HG03025 (cell line): ENCODE results near the gene IFIT2.
"Not testable (repeated sequence)": the region's sequence is repeated elsewhere in the genome, so short reads cannot be mapped to it uniquely, and the experiment has no call there.

Source experiments
- ATAC-seq: cut with Tn5 transposase; IDR thresholded peaks from one replicate; pipeline ENCODE4 v1.9.1; 2021; ENCODE audit warnings: mild to moderate bottlenecking, moderate library complexity; ENCODE audit not compliant: unreplicated experiment, low FRiP score

IFIT2 gene

DNA sequence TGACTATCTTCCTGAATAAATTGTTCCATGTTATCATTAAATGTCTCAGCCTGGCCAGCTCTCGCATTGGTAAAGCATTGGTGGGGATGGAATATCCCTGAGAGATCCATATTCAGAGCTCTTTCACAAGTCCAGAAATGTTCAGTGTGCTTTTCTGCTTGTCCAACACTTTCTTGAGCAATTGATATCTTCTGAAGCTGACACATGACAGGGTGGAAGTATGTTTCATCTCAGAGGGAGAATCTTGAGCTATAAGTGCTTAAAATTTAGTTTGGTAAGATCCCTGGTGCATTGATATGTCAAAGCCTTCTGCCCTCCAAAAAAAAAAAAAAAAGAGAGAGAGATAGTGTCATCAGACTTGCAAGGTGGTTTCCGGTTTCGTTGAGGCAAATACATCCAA is 33.4 kb downstream of the IFIT2 start:
- no peak for ATAC-seq

DNA sequence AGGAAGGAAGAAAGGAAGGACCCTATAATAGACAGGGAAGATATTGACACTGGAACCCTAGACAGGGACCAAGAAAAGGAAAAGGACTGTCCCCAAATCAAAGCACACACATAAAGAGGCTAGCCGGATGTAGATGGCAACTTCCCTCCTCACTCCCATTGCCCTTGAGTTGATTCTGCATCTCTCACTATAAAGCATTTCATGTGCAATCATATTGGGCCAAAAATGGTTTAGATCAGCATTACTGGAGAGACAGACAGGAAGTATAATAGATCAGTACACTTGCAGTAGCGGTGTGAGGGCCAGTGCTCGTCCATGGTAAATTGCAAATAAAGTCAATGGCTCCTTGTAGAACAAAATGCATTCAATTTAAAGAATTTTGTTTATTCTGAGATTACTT is 34.4 kb downstream of the IFIT2 start:
- no peak for ATAC-seq

GRCh38 chr10:89337484-89337883 is 35.6 kb downstream of the IFIT2 start:
- ATAC-seq = no peak

DNA sequence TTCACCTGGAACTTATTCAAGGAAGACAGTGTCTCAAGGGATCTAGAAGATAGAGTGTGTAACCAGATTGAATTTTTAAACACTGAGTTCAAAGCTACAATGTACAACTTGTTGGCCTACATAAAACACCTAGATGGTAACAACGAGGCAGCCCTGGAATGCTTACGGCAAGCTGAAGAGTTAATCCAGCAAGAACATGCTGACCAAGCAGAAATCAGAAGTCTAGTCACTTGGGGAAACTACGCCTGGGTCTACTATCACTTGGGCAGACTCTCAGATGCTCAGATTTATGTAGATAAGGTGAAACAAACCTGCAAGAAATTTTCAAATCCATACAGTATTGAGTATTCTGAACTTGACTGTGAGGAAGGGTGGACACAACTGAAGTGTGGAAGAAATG is 36.9 kb downstream of the IFIT2 start:
- no peak for ATAC-seq

DNA sequence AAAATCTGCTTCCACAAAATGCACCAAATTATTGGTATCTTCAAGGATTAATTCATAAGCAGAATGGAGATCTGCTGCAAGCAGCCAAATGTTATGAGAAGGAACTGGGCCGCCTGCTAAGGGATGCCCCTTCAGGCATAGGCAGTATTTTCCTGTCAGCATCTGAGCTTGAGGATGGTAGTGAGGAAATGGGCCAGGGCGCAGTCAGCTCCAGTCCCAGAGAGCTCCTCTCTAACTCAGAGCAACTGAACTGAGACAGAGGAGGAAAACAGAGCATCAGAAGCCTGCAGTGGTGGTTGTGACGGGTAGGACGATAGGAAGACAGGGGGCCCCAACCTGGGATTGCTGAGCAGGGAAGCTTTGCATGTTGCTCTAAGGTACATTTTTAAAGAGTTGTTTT is 38.0 kb downstream of the IFIT2 start:
- ATAC-seq = no peak

GRCh38 chr10:89341649-89342048 is 39.8 kb downstream of the IFIT2 start:
- no peak for ATAC-seq

DNA sequence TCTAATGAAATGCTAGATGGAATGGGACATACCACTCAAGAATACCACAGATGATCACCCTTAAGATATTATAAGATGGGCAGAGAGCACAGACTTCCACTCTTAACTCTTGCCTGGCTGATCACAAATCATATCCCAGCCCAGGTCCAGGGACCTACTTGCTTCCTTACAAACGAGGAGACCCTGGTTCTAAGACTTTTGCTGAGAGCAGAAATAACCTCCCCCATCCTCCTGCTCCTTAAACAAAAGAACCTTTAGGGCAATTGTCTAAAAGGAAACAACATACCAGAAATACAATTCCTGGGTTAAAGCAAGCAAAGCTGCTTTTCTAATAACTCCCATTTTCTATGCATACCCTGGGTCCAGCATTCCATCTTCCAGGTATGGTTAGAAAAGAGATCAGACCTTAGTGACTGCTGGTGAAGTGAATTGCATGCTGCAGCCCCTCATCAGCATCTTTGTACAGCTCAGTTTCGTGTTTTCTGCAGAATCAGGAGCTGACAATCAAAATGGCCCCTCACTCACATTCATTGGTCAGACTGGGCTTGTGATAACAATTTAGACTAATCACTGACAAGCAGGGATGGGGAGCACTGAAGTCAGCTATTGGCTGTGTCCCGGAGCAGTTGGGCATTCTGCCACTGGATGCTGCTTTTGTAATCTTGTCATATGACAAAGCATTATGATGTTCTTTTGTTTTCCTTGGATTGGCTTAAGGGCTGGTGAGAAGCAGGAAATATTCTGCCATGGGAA is 40.5 kb downstream of the IFIT2 start:
- ATAC-seq = no peak

- ATAC-seq = no peak
Observed at GRCh38 chr10:89343089-89343767, 41.4 kb downstream of the IFIT2 start.

DNA sequence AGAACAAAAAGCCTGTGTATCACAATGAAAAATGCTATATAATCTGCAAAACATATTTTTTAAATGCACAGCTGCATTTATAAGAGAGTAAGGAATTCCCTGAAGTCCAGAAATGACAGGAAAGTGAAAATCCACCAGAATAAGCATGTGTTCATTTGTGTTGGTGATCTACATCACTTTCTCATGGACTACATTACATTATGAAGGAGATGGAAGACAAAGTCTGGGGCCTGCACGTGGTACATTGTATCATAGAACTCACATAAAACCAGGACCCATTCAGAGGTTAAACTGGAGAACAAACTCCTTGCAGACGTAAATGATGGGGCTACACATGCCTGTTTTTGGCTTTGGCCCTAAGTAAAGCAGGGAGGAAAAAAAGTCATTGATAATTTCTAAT is 42.3 kb downstream of the IFIT2 start:
- no peak for ATAC-seq

- ATAC-seq = no peak
Observed at GRCh38 chr10:89345367-89346000, 43.6 kb downstream of the IFIT2 start.

DNA sequence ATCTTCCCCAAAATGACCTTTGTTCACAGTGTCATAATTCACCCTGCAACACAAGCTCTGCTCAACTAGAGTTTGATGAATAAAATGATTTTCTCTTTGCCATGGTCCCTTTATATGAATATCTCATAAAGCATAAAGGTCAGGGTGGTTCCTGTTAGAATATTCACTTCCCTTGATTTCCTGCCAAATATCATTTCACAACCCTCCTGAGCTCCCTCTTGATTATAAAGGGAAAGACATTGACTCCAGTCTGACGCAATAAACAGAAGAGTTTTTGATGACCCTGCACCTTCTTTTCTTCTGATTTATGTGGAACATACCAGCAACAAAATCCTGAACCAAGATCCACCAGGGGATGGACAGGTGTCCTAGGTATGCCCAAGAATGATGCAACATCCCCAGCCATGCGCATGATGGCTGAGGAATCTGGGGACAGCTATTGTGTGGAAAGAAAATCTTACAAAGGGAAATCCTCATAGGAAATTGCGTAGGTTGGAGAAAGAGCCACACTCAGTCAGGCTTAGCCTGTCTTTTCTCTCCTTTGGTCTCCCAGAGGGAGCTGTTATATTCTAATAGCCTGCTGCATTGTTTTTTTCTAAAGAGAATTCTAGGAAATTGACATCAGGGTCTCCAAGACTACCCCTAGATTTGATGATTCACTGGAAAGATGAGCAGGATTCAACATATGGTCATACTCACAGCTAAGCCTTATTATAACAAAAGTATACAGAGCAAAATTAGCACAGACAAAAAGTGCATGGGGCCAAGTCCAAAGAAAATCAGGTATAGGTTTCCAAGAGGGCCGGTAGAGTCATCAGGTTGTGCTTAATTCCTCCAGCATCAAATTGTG is 44.8 kb downstream of the IFIT2 start:
- ATAC-seq = no peak

DNA sequence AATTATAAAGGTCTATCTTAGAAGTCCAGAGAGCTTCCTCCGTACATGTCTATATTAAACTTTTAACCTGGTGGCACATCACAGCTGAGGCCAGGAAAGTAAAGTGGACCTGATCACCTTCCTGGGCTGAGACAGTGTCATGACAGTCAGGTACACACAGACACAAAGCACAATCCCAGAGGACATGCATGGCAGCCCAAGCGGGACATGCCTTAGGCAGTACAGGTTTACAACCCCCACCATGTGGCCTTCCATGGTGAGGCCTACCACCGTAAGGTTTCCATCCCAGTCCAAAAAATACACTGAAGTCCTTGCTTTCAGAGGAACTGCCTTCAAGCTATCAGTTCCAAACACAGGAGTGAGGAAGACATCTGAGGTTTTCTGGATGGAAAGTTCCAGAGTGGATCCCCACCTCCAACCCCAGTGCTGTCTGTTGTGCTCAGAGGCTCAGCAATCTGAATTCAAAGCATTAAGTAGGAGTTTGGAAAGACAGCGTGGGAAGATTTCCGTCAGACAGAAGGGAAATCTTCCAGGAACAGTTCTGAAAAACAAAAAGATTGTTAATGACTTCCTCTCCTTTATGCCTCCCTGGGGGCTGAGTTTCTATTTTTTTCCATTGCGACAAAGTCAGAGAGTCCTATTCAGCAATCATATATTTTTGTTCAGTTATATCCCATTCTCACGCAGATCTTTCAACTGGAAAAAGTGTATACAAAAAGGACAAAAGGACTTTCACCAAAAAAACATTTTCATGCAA is 46.0 kb downstream of the IFIT2 start:
- ATAC-seq = no peak

DNA sequence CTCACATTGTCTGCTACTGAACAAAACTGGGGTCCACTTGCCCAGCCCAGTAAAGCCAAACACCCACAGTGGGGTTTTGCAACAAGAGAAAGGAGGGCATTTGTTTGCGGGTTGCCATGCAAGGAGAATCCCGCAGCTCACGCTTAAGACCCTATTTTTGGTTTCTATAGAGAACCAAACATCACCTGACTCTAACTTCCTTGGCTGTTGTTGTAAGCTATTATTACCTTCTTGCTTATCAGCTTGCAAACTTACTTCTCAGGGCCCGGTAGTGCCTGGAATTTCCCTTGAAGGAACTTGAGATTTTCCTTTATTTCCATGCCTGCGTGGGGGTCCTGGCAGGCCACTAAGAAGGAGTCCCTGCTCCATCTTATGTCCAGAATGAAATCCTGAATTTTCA is 46.6 kb downstream of the IFIT2 start:
- ATAC-seq = no peak

DNA sequence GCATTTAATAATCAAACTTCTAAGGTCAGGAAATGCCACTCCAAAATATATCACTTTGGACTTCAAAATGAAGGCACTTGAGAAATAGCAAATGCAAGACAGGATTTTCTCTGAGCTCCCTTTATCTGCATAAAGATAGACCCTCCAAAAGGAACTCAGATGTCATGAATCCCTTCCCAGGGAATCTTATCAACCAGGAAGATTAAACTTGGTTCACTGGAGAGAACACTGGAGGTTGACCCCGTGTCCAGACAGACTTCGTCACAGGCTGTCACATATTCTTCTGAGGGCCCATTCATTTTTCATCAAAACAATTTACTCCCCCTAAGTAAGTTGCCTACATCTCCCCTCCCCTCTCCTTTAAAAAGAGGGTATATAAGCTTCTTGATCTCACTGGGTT is 47.1 kb downstream of the IFIT2 start:
- ATAC-seq = no peak

GRCh38 chr10:89350631-89351315 is 48.9 kb downstream of the IFIT2 start:
- ATAC-seq = not testable (repeated sequence)

DNA sequence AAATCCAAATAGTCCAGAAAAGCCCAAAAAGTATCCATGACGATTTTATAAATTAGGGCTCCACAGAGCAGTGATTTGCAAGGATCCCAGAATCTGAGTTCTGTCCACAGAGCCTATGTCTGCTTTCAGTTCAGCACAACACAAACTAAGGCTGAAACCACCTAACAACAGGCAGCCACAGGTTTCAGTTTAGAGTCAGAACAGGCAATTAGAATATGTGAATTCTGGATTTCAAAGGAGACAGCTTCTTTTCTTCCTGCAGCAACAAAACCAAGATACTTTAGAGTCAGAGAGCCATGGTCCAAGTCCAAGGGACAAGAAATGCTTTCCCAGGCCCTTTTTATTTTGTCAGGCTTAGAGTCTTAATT is 49.5 kb downstream of the IFIT2 start:
- ATAC-seq = peak; percentile 78

DNA sequence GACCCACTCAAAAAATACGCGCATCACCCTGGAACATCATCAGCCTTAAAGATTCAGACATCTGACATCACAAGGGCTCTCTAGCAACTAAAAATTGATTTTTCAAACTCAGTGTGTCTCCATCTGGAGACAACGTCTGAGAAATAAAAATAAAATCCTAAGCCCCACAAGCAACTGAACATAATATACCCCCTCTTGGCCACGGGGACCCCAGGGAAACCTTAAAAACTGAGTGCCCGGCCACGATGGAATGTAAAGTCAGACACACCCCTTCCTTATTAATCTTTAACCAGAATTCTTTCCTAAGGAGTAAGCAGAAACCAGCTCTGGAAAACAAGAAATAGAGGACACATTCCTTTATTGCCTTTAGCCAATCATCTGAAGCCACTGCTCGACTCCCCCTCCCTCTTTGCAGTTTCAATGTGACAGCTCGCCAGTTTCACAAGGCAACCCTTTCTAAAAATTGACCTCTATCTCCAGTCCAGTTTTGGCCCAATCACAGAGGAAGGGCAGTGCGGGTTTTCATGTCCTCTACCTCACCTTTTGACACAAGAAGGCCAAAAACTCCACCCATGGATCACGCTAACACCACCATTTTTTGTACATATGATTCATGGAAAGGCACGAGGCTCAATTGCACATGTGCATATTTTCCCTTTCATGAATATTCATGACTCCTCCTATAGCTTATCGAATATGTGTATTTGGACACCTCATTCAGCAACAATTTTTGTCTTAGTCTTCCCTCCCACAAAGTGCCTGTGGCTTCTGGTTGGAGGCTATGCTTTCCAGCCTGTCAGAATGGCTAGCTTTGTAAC is 50.1 kb downstream of the IFIT2 start:
- ATAC-seq = no peak

DNA sequence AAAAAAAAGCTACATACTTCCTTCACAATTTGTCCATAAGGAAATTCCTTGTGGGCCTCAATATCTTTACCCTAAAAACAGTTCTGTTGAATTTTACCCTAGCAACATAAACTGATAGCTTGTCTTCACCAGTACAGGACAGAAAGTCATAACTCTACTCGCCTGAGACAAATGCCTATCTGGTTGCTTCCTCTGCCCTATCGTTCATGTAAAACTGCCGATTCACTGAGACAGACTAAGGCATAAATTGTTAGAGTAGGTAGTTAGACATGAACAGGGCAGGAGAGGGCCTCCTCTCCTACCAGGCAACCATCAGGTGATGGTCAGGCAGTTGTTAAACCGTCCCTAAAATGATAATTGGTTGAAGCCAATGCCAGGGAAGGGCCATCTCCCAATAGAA is 51.0 kb downstream of the IFIT2 start:
- no peak for ATAC-seq

GRCh38 chr10:89355394-89355931 is 53.6 kb downstream of the IFIT2 start:
- ATAC-seq = no peak
